T-cell (primary cell): ENCODE results near the gene MTMR1. TPM values are rescaled to one million over a fixed set of nuclear protein-coding genes. Genes with fewer than 3 reads are reported as not detected.

Experiments used
- ATAC-seq, 4 experiments: fragments of 200-7000 bp in 3 of 4; fragments of 150-1000 bp in 1 of 4; cut with Tn5 transposase; replicated peaks in 1 of 4; 1 replicate in 3 of 4; 2 replicates in 1 of 4; pipeline ENCODE4 v1.10.0; 2021; ENCODE audit warnings: moderate library complexity in 3 of 4, mild to moderate bottlenecking in 2 of 4, moderate number of reproducible peaks in 1 of 4
- CTCF ChIA-PET, 2 donors: fragments of 300-600 bp; sonication (Branson Sonifier 250); formaldehyde crosslinking; loops; one replicate each; lab custom pipeline; 2022; ENCODE audit warnings: antibody characterized with exemption in 2 of 2; lab: Charles Lee
- POLR2A ChIA-PET, 2 donors: fragments of 300-600 bp; sonication (Branson Sonifier 250); formaldehyde crosslinking; loops; one replicate each; lab custom pipeline; 2022; ENCODE audit warnings: antibody characterized with exemption in 2 of 2; lab: Charles Lee
- DNase-seq, 35 experiments: peaks; one replicate each; pipeline versions ENCODE4 v3.0.0 to v3.0.0-alpha.2; 2013 to 2023
- H3K27ac ChIP-seq: one replicate; pipeline ENCODE4 v1.5.1; 2013; ENCODE audit warnings: low read length
- H3K27me3 ChIP-seq, 2 experiments: replicated peaks in 1 of 2; 1 replicate in 1 of 2; 2 replicates in 1 of 2; pipeline versions ENCODE4 v1.6.1 to v1.7.0; 2013; ENCODE audit warnings: low read length in 1 of 2, mixed read lengths in 1 of 2; ENCODE audit not compliant: control insufficient read depth in 2 of 2, insufficient read depth in 2 of 2; ENCODE audit errors: extremely low read depth in 1 of 2
- H3K36me3 ChIP-seq, 2 donors: 1 replicate in 1 of 2; 2 replicates in 1 of 2; pipeline versions ENCODE4 v1.6.1 to v1.7.0; 2013; ENCODE audit warnings: low read length in 1 of 2; ENCODE audit not compliant: control insufficient read depth in 2 of 2, insufficient read depth in 1 of 2; ENCODE audit errors: extremely low read depth in 1 of 2
- H3K4me1 ChIP-seq, 2 experiments: 1 replicate in 1 of 2; 2 replicates in 1 of 2; pipeline versions ENCODE4 v1.6.1 to v1.7.0; 2013; ENCODE audit warnings: low read length in 2 of 2, mixed read lengths in 1 of 2; ENCODE audit not compliant: insufficient read depth in 2 of 2, control insufficient read depth in 1 of 2; ENCODE audit errors: extremely low read depth in 1 of 2
- H3K4me3 ChIP-seq, 2 donors: 1 replicate in 1 of 2; 2 replicates in 1 of 2; pipeline versions ENCODE4 v1.5.1 to v1.7.0; 2013; ENCODE audit warnings: mild to moderate bottlenecking in 2 of 2, low read length in 1 of 2, moderate library complexity in 1 of 2; ENCODE audit not compliant: control insufficient read depth in 1 of 2; ENCODE audit errors: extremely low read depth in 1 of 2
- H3K9me3 ChIP-seq: 2 replicates; pipeline ENCODE4 v1.7.0; 2013
- H3K27ac Mint-ChIP-seq, 2 donors: one replicate each; pipeline ENCODE4 v1.8.0; 2020 to 2021; ENCODE audit warnings: mild to moderate bottlenecking in 2 of 2, mixed read lengths in 2 of 2
- H3K27me3 Mint-ChIP-seq, 2 donors: one replicate each; pipeline ENCODE4 v1.8.0; 2021 to 2022; ENCODE audit warnings: mixed read lengths in 2 of 2
- H3K36me3 Mint-ChIP-seq: one replicate; pipeline ENCODE4 v1.8.0; 2021; ENCODE audit warnings: mixed read lengths
- H3K4me1 Mint-ChIP-seq, 3 donors: one replicate each; pipeline ENCODE4 v1.8.0; 2020 to 2022; ENCODE audit warnings: mixed read lengths in 3 of 3, mild to moderate bottlenecking in 1 of 3
- H3K4me3 Mint-ChIP-seq, 3 donors: one replicate each; pipeline ENCODE4 v1.8.0; 2020 to 2022; ENCODE audit warnings: mild to moderate bottlenecking in 3 of 3, mixed read lengths in 3 of 3, moderate library complexity in 3 of 3
- H3K9me3 Mint-ChIP-seq, 3 donors: one replicate each; pipeline ENCODE4 v1.8.0; 2020 to 2022; ENCODE audit warnings: mixed read lengths in 3 of 3
- WGBS: methylation state at CpG from one replicate; pipeline ENCODE4 v1.1.5; 2013; ENCODE audit warnings: missing lambda C conversion rate; ENCODE audit not compliant: insufficient coverage; 5-methylcytosine and 5-hydroxymethylcytosine counted together
- total RNA-seq, 35 experiments: library from RNA in 6 of 35; stranded (reverse) in 6 of 35; fragments of 120-200 nt in 1 of 35; gene quantifications; one replicate each; pipeline versions ENCODE4 v1.2.1 to v1.2.4 and lab custom pipeline; 2013 to 2026

The MTMR1 gene
- total RNA-seq, 5 donors from 2014 or later (not counting 1 experiment from before 2014, with no cell fraction given), result 33.8 to 58.3 (median 39.4) TPM

GRCh38 chrX:150774798-150775568, 81.8 kb downstream of the MTMR1 start:
- POLR2A ChIA-PET, result no interaction called here
- no peak overlapping the region for H3K27ac ChIP-seq
- 97% methylated on average over 10 of the region's 14 CpGs for WGBS
- Mint-ChIP-seq H3K36me3 (peaks cover 6% of the 10 kb centered on the region), H3K4me3 (no peak overlapping the region), H3K27me3 (no peaks in the 10 kb centered on the region), H3K9me3 (no peaks in the 10 kb centered on the region), H3K4me1 (peaks cover 0 to 5% (median 0%) of the 10 kb centered on the region in 3 donors), H3K27ac (no peak overlapping the region)
- peaks cover 3% of the 10 kb centered on the region in 2 donors for H3K36me3 ChIP-seq
- peaks cover 0 to 4% of the 10 kb centered on the region in 2 experiments for H3K4me1 ChIP-seq
- DNase-seq, result no peak
- H3K27me3 ChIP-seq, result no peaks in the 10 kb centered on the region
- no peak for ATAC-seq
- no peak overlapping the region for H3K4me3 ChIP-seq
- no peaks in the 10 kb centered on the region for H3K9me3 ChIP-seq
- CTCF ChIA-PET, result interaction anchor here in 1 of 2 donors (0.6 to 1.7 kb wide), 2 partner anchors 152 to 307 kb away, joined by 3 to 4 read pairs; no protein-coding TSS in a partner anchor

- H3K36me3 Mint-ChIP-seq, result peaks cover 6% of the 10 kb centered on the region
- peaks cover 0 to 5% (median 0%) of the 10 kb centered on the region in 3 donors for H3K4me1 Mint-ChIP-seq
- peaks cover 0 to 4% of the 10 kb centered on the region in 2 experiments for H3K4me1 ChIP-seq
- H3K36me3 ChIP-seq, result peaks cover 0 to 3% of the 10 kb centered on the region in 2 donors
- DNase-seq (no peak), ATAC-seq (no peak)
- H3K27me3 ChIP-seq, result no peaks in the 10 kb centered on the region
- no peaks in the 10 kb centered on the region for H3K9me3 Mint-ChIP-seq
- no peak overlapping the region for H3K27ac ChIP-seq
- no peak overlapping the region for H3K27ac Mint-ChIP-seq
- POLR2A ChIA-PET, result interaction anchor here in 1 of 2 donors (0.5 to 0.6 kb wide), 2 partner anchors 21 to 621 kb away, joined by 3 to 8 read pairs; no protein-coding TSS in a partner anchor
- WGBS, result no CpG with 5 or more reads among the region's 18 CpGs
- no peak overlapping the region for H3K4me3 ChIP-seq
- no peaks in the 10 kb centered on the region for H3K27me3 Mint-ChIP-seq
- no peaks in the 10 kb centered on the region for H3K9me3 ChIP-seq
- CTCF ChIA-PET, result interaction anchor here in 1 of 2 donors (0.6 kb wide), 1 partner anchor 151 kb away, joined by 3 read pairs; no protein-coding TSS in a partner anchor
- no peak overlapping the region for H3K4me3 Mint-ChIP-seq
Measured at GRCh38 chrX:150775569-150776350, 82.6 kb downstream of the MTMR1 start.

GRCh38 chrX:150777328-150777992, 84.3 kb downstream of the MTMR1 start:
- WGBS, result 100% methylated on average over 1 of the region's 18 CpGs
- Mint-ChIP-seq H3K27me3 (no peaks in the 10 kb centered on the region), H3K4me3 (no peak overlapping the region), H3K4me1 (peaks cover 0 to 2% (median 0%) of the 10 kb centered on the region in 3 donors), H3K27ac (no peak overlapping the region), H3K36me3 (peaks cover 6% of the 10 kb centered on the region), H3K9me3 (no peaks in the 10 kb centered on the region)
- no peaks in the 10 kb centered on the region for H3K9me3 ChIP-seq
- no peaks in the 10 kb centered on the region for H3K27me3 ChIP-seq
- ChIA-PET POLR2A (no interaction called here), CTCF (interaction anchor here in 1 of 2 donors (0.6 kb wide), 1 partner anchor 27 kb away, joined by 3 read pairs; no protein-coding TSS in a partner anchor)
- no peak for DNase-seq
- H3K27ac ChIP-seq, result no peak overlapping the region
- ATAC-seq, result no peak
- no peak overlapping the region for H3K4me3 ChIP-seq
- H3K4me1 ChIP-seq, result no peaks in the 10 kb centered on the region
- peaks cover 0 to 3% of the 10 kb centered on the region in 2 donors for H3K36me3 ChIP-seq

GRCh38 chrX:150779385-150779784, 86.2 kb downstream of the MTMR1 start:
- H3K9me3 ChIP-seq, result no peaks in the 10 kb centered on the region
- H3K36me3 ChIP-seq, result peaks cover 0 to 3% of the 10 kb centered on the region in 2 donors
- WGBS, result no CpG with 5 or more reads among the region's 8 CpGs
- DNase-seq (no peak), ATAC-seq (no peak)
- no peak overlapping the region for H3K27ac Mint-ChIP-seq
- CTCF ChIA-PET, result no interaction called here
- H3K4me3 Mint-ChIP-seq, result no peak overlapping the region
- no peak overlapping the region for H3K27ac ChIP-seq
- no peaks in the 10 kb centered on the region for H3K27me3 Mint-ChIP-seq
- H3K4me1 Mint-ChIP-seq, result no peaks in the 10 kb centered on the region
- no peaks in the 10 kb centered on the region for H3K4me1 ChIP-seq
- POLR2A ChIA-PET, result interaction anchor here in 1 of 2 donors (0.7 kb wide), 1 partner anchor 116 kb away, joined by 3 read pairs; no protein-coding TSS in a partner anchor
- H3K4me3 ChIP-seq, result no peak overlapping the region
- H3K27me3 ChIP-seq, result no peaks in the 10 kb centered on the region
- H3K9me3 Mint-ChIP-seq, result no peaks in the 10 kb centered on the region
- H3K36me3 Mint-ChIP-seq, result peaks cover 6% of the 10 kb centered on the region

- Histone ChIP-seq H3K4me3 (no peak overlapping the region), H3K4me1 (no peaks in the 10 kb centered on the region), H3K27me3 (no peaks in the 10 kb centered on the region), H3K27ac (no peak overlapping the region), H3K36me3 (peaks cover 0 to 3% of the 10 kb centered on the region in 2 donors), H3K9me3 (no peaks in the 10 kb centered on the region)
- Mint-ChIP-seq H3K9me3 (no peaks in the 10 kb centered on the region), H3K27ac (no peak overlapping the region), H3K4me1 (no peaks in the 10 kb centered on the region), H3K27me3 (no peaks in the 10 kb centered on the region), H3K36me3 (peaks cover 8% of the 10 kb centered on the region), H3K4me3 (no peak overlapping the region)
- no peak for ATAC-seq
- WGBS, result 100% methylated on average over 2 of the region's 10 CpGs
- ChIA-PET POLR2A (interaction anchor here in 1 of 2 donors (0.5 kb wide), 1 partner anchor 283 kb away, joined by 10 read pairs; no protein-coding TSS in a partner anchor), CTCF (interaction anchor here in 1 of 2 donors (0.6 kb wide), 1 partner anchor 98 kb away, joined by 3 read pairs; no protein-coding TSS in a partner anchor)
- no peak for DNase-seq
Measured at GRCh38 chrX:150781677-150782076, 88.5 kb downstream of the MTMR1 start.

- Mint-ChIP-seq H3K4me3 (no peak overlapping the region), H3K27ac (no peak overlapping the region), H3K4me1 (no peaks in the 10 kb centered on the region), H3K9me3 (no peaks in the 10 kb centered on the region), H3K36me3 (peaks cover 47% of the 10 kb centered on the region), H3K27me3 (no peaks in the 10 kb centered on the region)
- ATAC-seq (no peak), DNase-seq (no peak)
- CTCF ChIA-PET, result no interaction called here
- Histone ChIP-seq H3K27ac (no peak overlapping the region), H3K4me3 (no peak overlapping the region), H3K9me3 (no peaks in the 10 kb centered on the region), H3K27me3 (no peaks in the 10 kb centered on the region), H3K36me3 (peaks cover 0 to 15% of the 10 kb centered on the region in 2 donors), H3K4me1 (no peaks in the 10 kb centered on the region)
- POLR2A ChIA-PET, result no interaction called here
- WGBS, result 80% methylated on average over 1 of the region's 1 CpG
Measured at GRCh38 chrX:150790021-150790420, 96.8 kb downstream of the MTMR1 start.
